ENCODE measurements around the gene RAPGEFL1.

DNA sequence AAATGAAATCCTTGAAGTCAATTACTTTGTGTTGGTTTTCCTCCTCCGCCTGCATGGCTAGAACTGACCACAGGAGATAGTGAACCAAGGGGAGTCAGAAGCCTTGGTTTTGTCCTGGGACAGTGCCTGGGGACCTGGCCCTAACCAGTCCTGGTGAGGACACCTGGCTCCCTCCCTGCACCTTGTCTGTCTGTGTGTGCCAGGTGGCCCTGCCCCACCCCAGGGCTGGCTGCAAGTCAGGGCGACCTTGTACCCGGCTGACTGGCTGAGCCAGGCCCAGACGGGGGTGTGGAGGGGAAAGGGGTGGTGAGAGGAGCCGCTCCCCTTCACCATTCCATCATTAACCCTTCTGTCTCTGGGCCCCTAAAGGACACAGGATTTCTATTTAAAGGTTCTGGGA, 3.4 kb downstream of the RAPGEFL1 start:
- TF ChIP-seq POLR2AphosphoS5 (IDR thresholded peaks at IDR 0.05; ENCODE audit: borderline replicate concordance, low read depth, low read length) (no peak), FOXP2 (optimal IDR thresholded peaks at IDR 0.05; ENCODE audit: control extremely low read depth, extremely low read length, insufficient read depth) (no peak)

Measured in SK-N-MC (cell line).